Keratinocyte (primary cell): ENCODE measurements around the gene VMP1. TPM values are rescaled to one million over a fixed set of nuclear protein-coding genes. Genes with fewer than 3 reads are reported as not detected.
A peak's percentile ranks its signal among the peaks of the same experiment; 100 is the strongest.

Experiments
- DNase-seq: peaks from one replicate; pipeline ENCODE4 v3.0.0-alpha.2; 2011; ENCODE audit warnings: low read depth, missing footprints, low spot score
- FAIRE-seq: peaks from 2 replicates; lab custom pipeline; 2011; peaks lifted over from hg19 to GRCh38; lab: Jason Lieb, UNC
- H2AFZ ChIP-seq: 2 replicates; pipeline ENCODE4 v1.6.0; 2012; ENCODE audit warnings: low read length, control low read depth, inconsistent platforms; ENCODE audit not compliant: control insufficient read depth
- H3K27ac ChIP-seq: 2 replicates; pipeline ENCODE4 v1.5.1; 2011; ENCODE audit warnings: low read length; ENCODE audit not compliant: control insufficient read depth, insufficient read depth
- H3K27me3 ChIP-seq: 3 replicates; pipeline ENCODE4 v1.6.0; 2011; ENCODE audit warnings: low read length; ENCODE audit not compliant: control insufficient read depth, insufficient read depth; ENCODE audit errors: extremely low read depth
- H3K36me3 ChIP-seq, 2 experiments: 2 replicates in 1 of 2; 3 replicates in 1 of 2; pipeline ENCODE4 v1.5.1; 2011; ENCODE audit warnings: low read length in 2 of 2, mild to moderate bottlenecking in 1 of 2; ENCODE audit not compliant: control insufficient read depth in 2 of 2, insufficient read depth in 2 of 2; ENCODE audit errors: extremely low read depth in 1 of 2
- H3K4me1 ChIP-seq: 3 replicates; pipeline ENCODE4 v1.5.1; 2011; ENCODE audit warnings: low read length; ENCODE audit not compliant: control insufficient read depth, insufficient read depth; ENCODE audit errors: extremely low read depth
- H3K4me2 ChIP-seq: 3 replicates; pipeline ENCODE4 v1.6.0; 2011; ENCODE audit warnings: low read depth, low read length; ENCODE audit not compliant: control insufficient read depth, insufficient read depth; ENCODE audit errors: extremely low read depth
- H3K4me3 ChIP-seq, 3 experiments: fragments of 200-600 bp in 1 of 3; sonication (generic) in 1 of 3; 2 replicates in 2 of 3; 3 replicates in 1 of 3; pipeline ENCODE4 v1.5.1; 2011 to 2016; ENCODE audit warnings: low read length in 3 of 3, mild to moderate bottlenecking in 3 of 3, control low read depth in 2 of 3, inconsistent platforms in 1 of 3, low read depth in 1 of 3, mixed read lengths in 1 of 3, mixed run types in 1 of 3, moderate library complexity in 1 of 3; ENCODE audit not compliant: control insufficient read depth in 2 of 3, insufficient read depth in 2 of 3; ENCODE audit errors: extremely low read depth in 1 of 3
- H3K79me2 ChIP-seq: 2 replicates; pipeline ENCODE4 v1.6.0; 2012; ENCODE audit warnings: low read length; ENCODE audit not compliant: control insufficient read depth, insufficient read depth
- H3K9ac ChIP-seq: 3 replicates; pipeline ENCODE4 v1.6.0; 2011; ENCODE audit warnings: low read length; ENCODE audit not compliant: control insufficient read depth, insufficient read depth; ENCODE audit errors: extremely low read depth
- H3K9me1 ChIP-seq: 3 replicates; pipeline ENCODE4 v1.6.0; 2011; ENCODE audit warnings: low read length; ENCODE audit not compliant: control insufficient read depth, insufficient read depth; ENCODE audit errors: extremely low read depth
- H3K9me3 ChIP-seq: 2 replicates; pipeline ENCODE4 v1.5.1; 2012; ENCODE audit warnings: low read depth, low read length; ENCODE audit not compliant: control insufficient read depth
- H4K20me1 ChIP-seq: 3 replicates; pipeline ENCODE4 v1.6.0; 2011; ENCODE audit warnings: low read length; ENCODE audit not compliant: control insufficient read depth, insufficient read depth; ENCODE audit errors: extremely low read depth
- CTCF ChIP-seq, 3 experiments: IDR thresholded peaks in 1 of 3; conservative IDR thresholded peaks in 1 of 3; optimal IDR thresholded peaks in 1 of 3; 2 replicates in 2 of 3; 3 replicates in 1 of 3; pipeline versions ENCODE3 to v1.5.1; 2011; ENCODE audit warnings: low read length in 3 of 3, mild to moderate bottlenecking in 3 of 3, moderate library complexity in 2 of 3, control low read depth in 1 of 3, inconsistent platforms in 1 of 3; ENCODE audit not compliant: insufficient read depth in 2 of 3; ENCODE audit errors: extremely low read depth in 1 of 3
- EZH2 ChIP-seq: IDR thresholded peaks from one replicate; pipeline ENCODE4 v1.6.1; 2012; ENCODE audit warnings: inconsistent platforms, mild to moderate bottlenecking, low read length, moderate library complexity
- dilution Hi-C: fragments of 300-500 bp; cut with MboI; formaldehyde crosslinking; loops from one replicate; pipeline ENCODE4 v1.7.0; 2020; ENCODE audit warnings: low sequenced_read_pairs; ENCODE audit not compliant: extremely low pct_ligation_motif_present
- polyA plus RNA-seq, 5 experiments: library from polyadenylated mRNA; depleted of rRNA in 3 of 5; stranded (reverse) in 3 of 5; stranded (forward) in 1 of 5; unstranded in 1 of 5; fragments of >200 nt; gene quantifications; 1 replicate in 1 of 5; 2 replicates in 3 of 5; 3 replicates in 1 of 5; pipeline versions ENCODE4 v1.2.1 to v1.2.3, GENCODE V29; 2011 to 2012; ENCODE audit warnings: missing spikeins in 2 of 5, low read depth in 1 of 5, low replicate concordance in 1 of 5

VMP1 gene
- polyA plus RNA-seq, 1 donor (not counting 4 experiments of a cell fraction or from before 2014, with no cell fraction given): 303 TPM

- TF ChIP-seq EZH2 (no peak), CTCF (optimal IDR thresholded peaks at IDR 0.05 in 1 of 3, IDR thresholded peaks at IDR 0.05 in 1 of 3, conservative IDR thresholded peaks at IDR 0.05 in 1 of 3; ENCODE audit: extremely low read depth in 1 of 3, insufficient read depth in 2 of 3, low read length in 3 of 3) (no peak)
- peak overlapping the region; percentile 76 for H3K9ac ChIP-seq
- no peaks in the 10 kb centered on the region for H3K27me3 ChIP-seq
- H2AFZ ChIP-seq: no peak overlapping the region
- H3K9me1 ChIP-seq: no peaks in the 10 kb centered on the region
- H3K79me2 ChIP-seq: peaks cover under 1% of the 10 kb centered on the region
- no peak for DNase-seq
- H3K4me2 ChIP-seq: peak overlapping the region; percentile 7
- H3K27ac ChIP-seq: peak overlapping the region; percentile 93
- dilution Hi-C loops: no loop called here
- peaks cover 2 to 9% of the 10 kb centered on the region in 2 experiments for H3K36me3 ChIP-seq
- no peak overlapping the region for H3K4me3 ChIP-seq
- H3K9me3 ChIP-seq: no peaks in the 10 kb centered on the region
- H3K4me1 ChIP-seq: peaks cover 33% of the 10 kb centered on the region
- H4K20me1 ChIP-seq: no peaks in the 10 kb centered on the region
- peak; percentile 20 for FAIRE-seq
Measured at GRCh38 chr17:59763861-59764260, 56.4 kb downstream of the VMP1 start.

- dilution Hi-C loops: no loop called here
- peaks cover 2 to 9% of the 10 kb centered on the region in 2 experiments for H3K36me3 ChIP-seq
- H2AFZ ChIP-seq: no peak overlapping the region
- peak overlapping the region; percentile 7 for H3K4me2 ChIP-seq
- no peaks in the 10 kb centered on the region for H3K9me1 ChIP-seq
- H3K27me3 ChIP-seq: no peaks in the 10 kb centered on the region
- H3K27ac ChIP-seq: peak overlapping the region; percentile 93
- H3K9ac ChIP-seq: peak overlapping the region; percentile 55
- H3K79me2 ChIP-seq: no peaks in the 10 kb centered on the region
- TF ChIP-seq EZH2 (no peak), CTCF (optimal IDR thresholded peaks at IDR 0.05 in 1 of 3, IDR thresholded peaks at IDR 0.05 in 1 of 3, conservative IDR thresholded peaks at IDR 0.05 in 1 of 3; ENCODE audit: extremely low read depth in 1 of 3, insufficient read depth in 2 of 3, low read length in 3 of 3) (no peak)
- peaks cover 35% of the 10 kb centered on the region for H3K4me1 ChIP-seq
- H4K20me1 ChIP-seq: no peaks in the 10 kb centered on the region
- no peak for DNase-seq
- H3K9me3 ChIP-seq: no peaks in the 10 kb centered on the region
- no peak overlapping the region for H3K4me3 ChIP-seq
- FAIRE-seq: no peak
Measured at GRCh38 chr17:59764292-59764741, 56.9 kb downstream of the VMP1 start.
